Fibroblast of lung (primary cell): ENCODE data around the gene KRTAP4-12.

Experiments
- EZH2 ChIP-seq: IDR thresholded peaks from 2 replicates; pipeline ENCODE4 v1.5.1; 2012; ENCODE audit warnings: low read length, control low read depth, mild to moderate bottlenecking; ENCODE audit errors: missing control alignments
- TF ChIP-seq, protein P1 (sequence below), 2 donors: IDR thresholded peaks in 1 of 2; conservative IDR thresholded peaks in 1 of 2; 1 replicate in 1 of 2; 2 replicates in 1 of 2; pipeline ENCODE4 v1.5.1; 2011 to 2012; ENCODE audit warnings: low read length in 2 of 2, control low read depth in 1 of 2, inconsistent platforms in 1 of 2, low read depth in 1 of 2, mild to moderate bottlenecking in 1 of 2

- TF ChIP-seq EZH2, result no peak
- TF ChIP-seq, protein P1, sequence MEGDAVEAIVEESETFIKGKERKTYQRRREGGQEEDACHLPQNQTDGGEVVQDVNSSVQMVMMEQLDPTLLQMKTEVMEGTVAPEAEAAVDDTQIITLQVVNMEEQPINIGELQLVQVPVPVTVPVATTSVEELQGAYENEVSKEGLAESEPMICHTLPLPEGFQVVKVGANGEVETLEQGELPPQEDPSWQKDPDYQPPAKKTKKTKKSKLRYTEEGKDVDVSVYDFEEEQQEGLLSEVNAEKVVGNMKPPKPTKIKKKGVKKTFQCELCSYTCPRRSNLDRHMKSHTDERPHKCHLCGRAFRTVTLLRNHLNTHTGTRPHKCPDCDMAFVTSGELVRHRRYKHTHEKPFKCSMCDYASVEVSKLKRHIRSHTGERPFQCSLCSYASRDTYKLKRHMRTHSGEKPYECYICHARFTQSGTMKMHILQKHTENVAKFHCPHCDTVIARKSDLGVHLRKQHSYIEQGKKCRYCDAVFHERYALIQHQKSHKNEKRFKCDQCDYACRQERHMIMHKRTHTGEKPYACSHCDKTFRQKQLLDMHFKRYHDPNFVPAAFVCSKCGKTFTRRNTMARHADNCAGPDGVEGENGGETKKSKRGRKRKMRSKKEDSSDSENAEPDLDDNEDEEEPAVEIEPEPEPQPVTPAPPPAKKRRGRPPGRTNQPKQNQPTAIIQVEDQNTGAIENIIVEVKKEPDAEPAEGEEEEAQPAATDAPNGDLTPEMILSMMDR (conservative IDR thresholded peaks at IDR 0.05 in 1 of 2, IDR thresholded peaks at IDR 0.05 in 1 of 2; ENCODE audit: low read depth in 1 of 2, low read length in 2 of 2), result no peak
Observed at GRCh38 chr17:41098042-41098441, 25.9 kb downstream of the KRTAP4-12 start, which contains the start of gene KRTAP4-8.
